Skeletal muscle satellite cell (primary cell): Measurements from ENCODE around the gene SSH3.

Source experiments
- H3K27me3 ChIP-seq: 2 replicates; pipeline ENCODE4 v1.7.0; 2013; ENCODE audit warnings: low read length; ENCODE audit not compliant: control insufficient read depth, insufficient read depth
- H3K36me3 ChIP-seq: 2 replicates; pipeline ENCODE4 v1.7.0; 2013; ENCODE audit warnings: mild to moderate bottlenecking, control low read depth, low read length; ENCODE audit not compliant: insufficient read depth
- H3K4me1 ChIP-seq: 2 replicates; pipeline ENCODE4 v1.7.0; 2013; ENCODE audit warnings: low read length; ENCODE audit not compliant: control insufficient read depth, insufficient read depth
- H3K4me2 ChIP-seq: 2 replicates; pipeline ENCODE4 v1.7.0; 2013; ENCODE audit warnings: mild to moderate bottlenecking, low read length
- H3K4me3 ChIP-seq: 2 replicates; pipeline ENCODE4 v1.7.0; 2013; ENCODE audit warnings: low read length
- H3K9ac ChIP-seq: 2 replicates; pipeline ENCODE4 v1.7.0; 2013; ENCODE audit warnings: mild to moderate bottlenecking, low read depth, low read length, moderate library complexity
- H3K9me3 ChIP-seq: replicated peaks from 2 replicates; pipeline ENCODE4 v1.7.0; 2013; ENCODE audit warnings: mild to moderate bottlenecking, control low read depth, low read length

The SSH3 gene

GRCh38 chr11:67278135-67278938 is 25.0 kb upstream of the SSH3 start:
- H3K4me3 ChIP-seq = no peak overlapping the region
- H3K27me3 ChIP-seq = no peaks in the 10 kb centered on the region
- H3K9ac ChIP-seq = peak overlapping the region; percentile 84
- no peak overlapping the region for H3K4me2 ChIP-seq
- no peaks in the 10 kb centered on the region for H3K9me3 ChIP-seq
- H3K36me3 ChIP-seq = peaks cover 48% of the 10 kb centered on the region
- peaks cover 28% of the 10 kb centered on the region for H3K4me1 ChIP-seq

GRCh38 chr11:67278939-67279588 is 24.3 kb upstream of the SSH3 start:
- Histone ChIP-seq H3K27me3 (no peaks in the 10 kb centered on the region), H3K36me3 (peaks cover 56% of the 10 kb centered on the region), H3K4me3 (no peak overlapping the region), H3K4me2 (no peak overlapping the region), H3K9me3 (no peaks in the 10 kb centered on the region), H3K9ac (no peak overlapping the region), H3K4me1 (peaks cover 22% of the 10 kb centered on the region)

GRCh38 chr11:67279589-67280340 is 23.6 kb upstream of the SSH3 start:
- Histone ChIP-seq H3K27me3 (no peaks in the 10 kb centered on the region), H3K4me1 (peaks cover 22% of the 10 kb centered on the region), H3K4me3 (no peak overlapping the region), H3K9ac (no peak overlapping the region), H3K9me3 (no peaks in the 10 kb centered on the region), H3K36me3 (peaks cover 61% of the 10 kb centered on the region), H3K4me2 (no peak overlapping the region)

- no peak overlapping the region for H3K4me3 ChIP-seq
- H3K36me3 ChIP-seq = peaks cover 67% of the 10 kb centered on the region
These were observed 23.0 kb upstream of the SSH3 start for GRCh38 chr11:67280341-67280787.

GRCh38 chr11:67280788-67281551 is 22.4 kb upstream of the SSH3 start:
- H3K4me3 ChIP-seq = no peak overlapping the region
- no peaks in the 10 kb centered on the region for H3K9me3 ChIP-seq
- H3K36me3 ChIP-seq = peaks cover 68% of the 10 kb centered on the region
- H3K27me3 ChIP-seq = no peaks in the 10 kb centered on the region
- no peak overlapping the region for H3K9ac ChIP-seq
- peaks cover 21% of the 10 kb centered on the region for H3K4me1 ChIP-seq
- no peak overlapping the region for H3K4me2 ChIP-seq

More at GRCh38 chr11:67280341-67280787, 23.0 kb upstream of the SSH3 start:
- Histone ChIP-seq H3K9me3 (no peaks in the 10 kb centered on the region), H3K4me1 (peaks cover 22% of the 10 kb centered on the region), H3K27me3 (no peaks in the 10 kb centered on the region), H3K4me2 (no peak overlapping the region), H3K9ac (no peak overlapping the region)

- H3K4me3 ChIP-seq = no peak overlapping the region
- H3K36me3 ChIP-seq = peaks cover 75% of the 10 kb centered on the region
- no peak overlapping the region for H3K9ac ChIP-seq
- no peaks in the 10 kb centered on the region for H3K9me3 ChIP-seq
- peaks cover 14% of the 10 kb centered on the region for H3K4me1 ChIP-seq
- H3K27me3 ChIP-seq = no peaks in the 10 kb centered on the region
- H3K4me2 ChIP-seq = no peak overlapping the region
These were observed 21.7 kb upstream of the SSH3 start for GRCh38 chr11:67281552-67282150.

GRCh38 chr11:67282155-67282875 is 21.0 kb upstream of the SSH3 start:
- H3K4me2 ChIP-seq = no peak overlapping the region
- peaks cover 81% of the 10 kb centered on the region for H3K36me3 ChIP-seq
- no peaks in the 10 kb centered on the region for H3K27me3 ChIP-seq
- H3K9ac ChIP-seq = no peak overlapping the region
- no peak overlapping the region for H3K4me3 ChIP-seq
- H3K4me1 ChIP-seq = peaks cover 7% of the 10 kb centered on the region
- no peaks in the 10 kb centered on the region for H3K9me3 ChIP-seq

- Histone ChIP-seq H3K27me3 (no peaks in the 10 kb centered on the region), H3K4me3 (no peak overlapping the region), H3K9ac (no peak overlapping the region), H3K4me2 (no peak overlapping the region), H3K4me1 (peaks cover 7% of the 10 kb centered on the region), H3K36me3 (peaks cover 81% of the 10 kb centered on the region), H3K9me3 (no peaks in the 10 kb centered on the region)
These were observed 20.4 kb upstream of the SSH3 start for GRCh38 chr11:67282876-67283371.

- H3K4me2 ChIP-seq = no peak overlapping the region
- H3K9me3 ChIP-seq = no peaks in the 10 kb centered on the region
- H3K9ac ChIP-seq = no peak overlapping the region
- H3K4me3 ChIP-seq = no peak overlapping the region
- no peaks in the 10 kb centered on the region for H3K27me3 ChIP-seq
- peaks cover 79% of the 10 kb centered on the region for H3K36me3 ChIP-seq
- peaks cover 10% of the 10 kb centered on the region for H3K4me1 ChIP-seq
These were observed 19.8 kb upstream of the SSH3 start for GRCh38 chr11:67283481-67283963.
